NCI-H748 treated with DMSO at 0.1 percent for 48 hours (cell line): ENCODE data around the gene CHORDC1.
"Not testable (repeated sequence)": the region's sequence is repeated elsewhere in the genome, so short reads cannot be mapped to it uniquely, and the experiment has no call there.

Experiments
- DNase-seq: peaks from one replicate; lab custom pipeline; 2025; lab: John Stamatoyannopoulos, UW

CHORDC1 gene

GRCh38 chr11:90222459-90223247, at the start of gene CHORDC1:
CHORDC1 (minus strand) TSS chr11:90223049; CDS start chr11:90222954, 95 bp downstream.
- DNase-seq = peak; percentile 58

DNA sequence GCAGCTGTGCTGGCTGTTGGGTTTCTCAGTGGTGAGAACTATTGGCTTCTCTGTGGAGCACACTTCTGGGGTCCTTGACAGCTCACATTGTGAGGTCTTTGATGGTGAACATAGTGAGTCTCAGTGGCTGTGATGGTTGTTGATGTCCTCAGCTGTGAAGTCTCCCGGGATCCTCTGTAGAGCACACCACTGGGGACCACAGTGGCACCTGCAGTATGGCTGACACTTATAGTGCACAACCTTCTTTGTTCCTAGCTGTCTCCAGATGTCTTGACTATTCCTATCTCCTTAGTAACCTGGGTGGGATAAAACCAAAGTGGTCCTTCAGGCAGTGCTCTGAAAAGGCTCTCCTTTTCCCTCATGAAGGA, 34.3 kb upstream of the CHORDC1 start:
- no peak for DNase-seq

- no peak for DNase-seq
Measured at GRCh38 chr11:90256404-90257157, 33.7 kb upstream of the CHORDC1 start.

GRCh38 chr11:90254065-90254464, 31.2 kb upstream of the CHORDC1 start:
- DNase-seq = no peak

DNA sequence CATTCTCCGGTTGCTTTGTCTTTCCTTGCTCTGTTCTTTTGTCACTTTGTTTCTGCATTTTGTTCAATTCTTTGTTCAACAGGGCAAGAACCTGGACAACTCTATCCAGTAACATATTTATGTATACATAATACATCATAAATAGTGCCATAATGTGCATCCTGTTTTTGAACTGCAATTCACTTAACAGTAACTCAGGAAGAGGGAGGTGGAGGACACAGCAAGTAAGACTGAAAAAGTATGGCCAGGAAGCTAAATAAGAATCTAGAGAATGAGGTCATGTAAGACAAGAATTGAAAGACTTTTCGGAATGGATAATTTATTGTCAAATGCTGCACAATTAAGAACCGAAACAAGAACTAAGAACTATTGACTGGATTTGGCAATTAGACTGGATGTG, 29.2 kb upstream of the CHORDC1 start:
- no peak for DNase-seq

- DNase-seq = no peak
Measured at GRCh38 chr11:90251599-90251998, 28.8 kb upstream of the CHORDC1 start.

- no peak for DNase-seq
Measured at GRCh38 chr11:90250970-90251369, 28.1 kb upstream of the CHORDC1 start.

- DNase-seq = no peak
Measured at GRCh38 chr11:90246468-90246867, 23.6 kb upstream of the CHORDC1 start.

- DNase-seq = peak; percentile 36
Measured at GRCh38 chr11:90243534-90243933, 20.7 kb upstream of the CHORDC1 start.

GRCh38 chr11:90242894-90243416, 20.1 kb upstream of the CHORDC1 start:
- DNase-seq = no peak

GRCh38 chr11:90241414-90241813, 18.6 kb upstream of the CHORDC1 start:
- no peak for DNase-seq

GRCh38 chr11:90239967-90240636, 17.3 kb upstream of the CHORDC1 start:
- not testable (repeated sequence) for DNase-seq

DNA sequence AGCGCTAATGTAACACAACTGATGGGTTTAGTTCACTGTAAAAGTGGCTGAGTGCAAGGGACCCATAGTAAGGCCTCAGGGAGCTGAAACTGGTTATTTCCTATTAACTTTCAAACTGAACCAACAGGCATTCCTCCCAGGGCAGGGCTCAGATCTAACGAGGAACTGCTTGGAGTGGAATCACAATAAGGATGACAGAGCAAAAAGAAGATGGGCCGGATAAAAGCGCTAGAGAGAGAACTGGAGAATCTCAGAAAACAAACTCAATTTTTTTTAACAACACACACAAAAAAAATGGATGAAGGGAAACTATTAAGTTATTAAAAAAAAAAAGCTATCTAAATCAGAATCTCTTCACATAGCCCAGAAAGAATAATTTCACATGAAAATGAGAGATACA, 14.2 kb upstream of the CHORDC1 start:
- no peak for DNase-seq

GRCh38 chr11:90235526-90235925, 12.7 kb upstream of the CHORDC1 start:
- no peak for DNase-seq

- DNase-seq = no peak
Measured at GRCh38 chr11:90234977-90235376, 12.1 kb upstream of the CHORDC1 start.

DNA sequence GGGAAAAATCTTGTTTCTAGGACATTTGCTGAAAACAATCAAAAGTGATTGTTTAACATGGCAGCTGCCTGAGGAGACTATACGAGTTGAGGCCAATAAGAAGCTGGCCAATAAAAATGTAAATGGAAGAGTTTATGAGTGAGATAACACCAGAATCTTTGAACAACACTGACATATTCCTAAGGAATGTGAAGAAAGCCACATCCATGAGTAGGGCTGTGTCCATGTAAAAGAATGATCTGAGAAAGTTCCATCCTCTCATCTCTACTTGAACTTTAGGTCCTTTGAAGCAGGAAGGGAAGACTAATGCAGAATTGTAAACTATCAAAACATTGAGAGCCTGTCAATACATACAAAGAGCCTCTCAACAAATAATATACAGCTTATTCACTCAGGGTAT, 6.9 kb upstream of the CHORDC1 start:
- DNase-seq = no peak

DNA sequence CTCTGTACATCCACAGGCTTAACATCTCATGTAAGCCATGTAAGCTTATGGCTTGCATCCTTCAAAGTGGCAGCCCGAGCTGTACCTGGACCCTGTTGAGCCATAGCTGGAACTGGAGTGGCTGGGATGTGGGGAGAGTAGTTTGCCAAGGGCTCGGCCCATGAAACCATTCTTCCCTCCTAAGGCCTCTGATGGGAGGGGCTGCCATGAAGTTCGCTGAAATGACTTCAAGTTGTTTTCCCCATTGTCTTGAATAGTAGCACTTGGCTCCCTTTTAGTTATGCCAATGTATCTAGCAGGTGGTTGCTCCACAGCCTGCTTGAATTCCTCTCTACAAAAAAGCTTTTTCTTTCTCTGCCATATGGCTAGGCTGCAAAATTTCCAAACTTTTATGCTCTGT, 5.2 kb upstream of the CHORDC1 start:
- DNase-seq = no peak

GRCh38 chr11:90223248-90223585, 368 bp upstream of the CHORDC1 start:
- DNase-seq = no peak

GRCh38 chr11:90221803-90222458, 918 bp downstream of the CHORDC1 start:
- DNase-seq = peak; percentile 18

DNA sequence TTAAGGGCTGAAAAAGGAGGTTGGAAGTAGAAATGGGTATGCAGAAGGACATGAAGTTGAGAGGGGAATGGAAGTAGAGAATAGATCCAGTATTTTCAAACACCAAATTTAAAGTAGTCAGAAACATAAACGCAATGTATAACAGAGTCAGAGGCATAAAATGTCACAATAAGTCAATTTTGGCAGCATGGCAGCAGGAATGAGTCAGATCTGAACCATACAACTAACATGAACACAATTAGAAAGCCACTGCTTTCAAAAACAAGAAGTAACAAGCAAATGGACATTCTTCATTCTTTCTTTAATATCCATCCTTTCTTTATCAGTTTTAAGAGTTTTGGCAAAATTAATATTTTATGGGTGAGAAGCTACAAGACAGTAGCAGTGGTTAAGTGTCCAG, 2.5 kb downstream of the CHORDC1 start:
- DNase-seq = no peak

GRCh38 chr11:90219438-90219837, 3.4 kb downstream of the CHORDC1 start:
- no peak for DNase-seq

- DNase-seq = no peak
Measured at GRCh38 chr11:90218606-90219005, 4.2 kb downstream of the CHORDC1 start.
